Measurements from ENCODE around the gene RHOB. TPM values are rescaled to one million over a fixed set of nuclear protein-coding genes. Genes with fewer than 3 reads are reported as not detected.

RHOB gene
- total RNA-seq, 1 donor from 2014 or later = 204 TPM

DNA sequence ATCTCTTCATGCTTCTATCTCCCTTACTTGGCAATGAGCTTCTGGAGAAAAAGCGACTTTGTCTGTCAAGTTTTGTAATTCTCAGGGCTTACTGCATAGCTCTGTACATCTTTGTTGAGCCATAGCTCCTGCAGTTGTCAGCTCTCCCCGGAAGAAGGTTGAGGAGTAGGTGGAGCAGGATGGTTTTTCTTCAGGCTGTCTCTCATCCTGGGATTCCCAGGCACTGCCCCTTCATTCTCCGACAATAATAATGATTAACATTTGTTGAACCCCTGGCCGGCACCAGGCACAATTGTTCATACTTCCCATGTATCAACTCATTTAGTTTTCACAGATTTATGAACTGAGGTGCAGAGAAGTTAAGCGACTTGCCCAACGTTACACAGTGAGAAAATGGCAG, 23.5 kb upstream of the RHOB start:
- Histone ChIP-seq H3K27me3 (ENCODE audit: control insufficient read depth, insufficient read depth, low read length) (no peaks in the 10 kb centered on the region), H3K4me3 (ENCODE audit: low read depth, low read length) (no peak overlapping the region), H3K36me3 (ENCODE audit: control insufficient read depth, insufficient read depth, low read length) (no peaks in the 10 kb centered on the region)
- TF ChIP-seq, protein P1, sequence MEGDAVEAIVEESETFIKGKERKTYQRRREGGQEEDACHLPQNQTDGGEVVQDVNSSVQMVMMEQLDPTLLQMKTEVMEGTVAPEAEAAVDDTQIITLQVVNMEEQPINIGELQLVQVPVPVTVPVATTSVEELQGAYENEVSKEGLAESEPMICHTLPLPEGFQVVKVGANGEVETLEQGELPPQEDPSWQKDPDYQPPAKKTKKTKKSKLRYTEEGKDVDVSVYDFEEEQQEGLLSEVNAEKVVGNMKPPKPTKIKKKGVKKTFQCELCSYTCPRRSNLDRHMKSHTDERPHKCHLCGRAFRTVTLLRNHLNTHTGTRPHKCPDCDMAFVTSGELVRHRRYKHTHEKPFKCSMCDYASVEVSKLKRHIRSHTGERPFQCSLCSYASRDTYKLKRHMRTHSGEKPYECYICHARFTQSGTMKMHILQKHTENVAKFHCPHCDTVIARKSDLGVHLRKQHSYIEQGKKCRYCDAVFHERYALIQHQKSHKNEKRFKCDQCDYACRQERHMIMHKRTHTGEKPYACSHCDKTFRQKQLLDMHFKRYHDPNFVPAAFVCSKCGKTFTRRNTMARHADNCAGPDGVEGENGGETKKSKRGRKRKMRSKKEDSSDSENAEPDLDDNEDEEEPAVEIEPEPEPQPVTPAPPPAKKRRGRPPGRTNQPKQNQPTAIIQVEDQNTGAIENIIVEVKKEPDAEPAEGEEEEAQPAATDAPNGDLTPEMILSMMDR (IDR thresholded peaks at IDR 0.05; ENCODE audit: insufficient read depth, low read length, poor library complexity, severe bottlenecking) = no peak
- no peak for DNase-seq (ENCODE audit: low read depth)

DNA sequence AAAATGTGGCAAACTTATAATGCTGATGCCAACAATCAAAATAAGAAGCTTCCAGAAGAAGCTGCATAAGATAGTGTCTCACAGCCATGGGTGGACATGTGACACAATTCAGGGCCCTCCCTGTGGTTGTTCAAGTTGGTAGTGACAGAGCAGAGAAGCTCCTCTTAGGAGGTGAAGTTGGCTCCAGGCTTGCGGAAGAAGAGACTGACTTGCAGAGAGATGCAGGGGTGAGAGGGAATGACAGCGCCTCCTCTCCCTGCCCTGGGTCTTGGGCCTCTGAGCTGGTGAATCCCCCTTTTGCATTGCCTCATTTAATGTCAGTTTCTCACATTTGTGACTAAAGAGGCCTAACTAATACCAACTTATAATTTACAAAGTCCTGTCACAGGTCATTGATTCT, 23.0 kb upstream of the RHOB start:
- Histone ChIP-seq H3K4me3 (ENCODE audit: low read depth, low read length) (no peak overlapping the region), H3K27me3 (ENCODE audit: control insufficient read depth, insufficient read depth, low read length) (no peaks in the 10 kb centered on the region), H3K36me3 (ENCODE audit: control insufficient read depth, insufficient read depth, low read length) (no peaks in the 10 kb centered on the region)
- no peak for DNase-seq (ENCODE audit: low read depth)
- TF ChIP-seq, protein P1 (IDR thresholded peaks at IDR 0.05; ENCODE audit: insufficient read depth, low read length, poor library complexity, severe bottlenecking) = no peak

DNA sequence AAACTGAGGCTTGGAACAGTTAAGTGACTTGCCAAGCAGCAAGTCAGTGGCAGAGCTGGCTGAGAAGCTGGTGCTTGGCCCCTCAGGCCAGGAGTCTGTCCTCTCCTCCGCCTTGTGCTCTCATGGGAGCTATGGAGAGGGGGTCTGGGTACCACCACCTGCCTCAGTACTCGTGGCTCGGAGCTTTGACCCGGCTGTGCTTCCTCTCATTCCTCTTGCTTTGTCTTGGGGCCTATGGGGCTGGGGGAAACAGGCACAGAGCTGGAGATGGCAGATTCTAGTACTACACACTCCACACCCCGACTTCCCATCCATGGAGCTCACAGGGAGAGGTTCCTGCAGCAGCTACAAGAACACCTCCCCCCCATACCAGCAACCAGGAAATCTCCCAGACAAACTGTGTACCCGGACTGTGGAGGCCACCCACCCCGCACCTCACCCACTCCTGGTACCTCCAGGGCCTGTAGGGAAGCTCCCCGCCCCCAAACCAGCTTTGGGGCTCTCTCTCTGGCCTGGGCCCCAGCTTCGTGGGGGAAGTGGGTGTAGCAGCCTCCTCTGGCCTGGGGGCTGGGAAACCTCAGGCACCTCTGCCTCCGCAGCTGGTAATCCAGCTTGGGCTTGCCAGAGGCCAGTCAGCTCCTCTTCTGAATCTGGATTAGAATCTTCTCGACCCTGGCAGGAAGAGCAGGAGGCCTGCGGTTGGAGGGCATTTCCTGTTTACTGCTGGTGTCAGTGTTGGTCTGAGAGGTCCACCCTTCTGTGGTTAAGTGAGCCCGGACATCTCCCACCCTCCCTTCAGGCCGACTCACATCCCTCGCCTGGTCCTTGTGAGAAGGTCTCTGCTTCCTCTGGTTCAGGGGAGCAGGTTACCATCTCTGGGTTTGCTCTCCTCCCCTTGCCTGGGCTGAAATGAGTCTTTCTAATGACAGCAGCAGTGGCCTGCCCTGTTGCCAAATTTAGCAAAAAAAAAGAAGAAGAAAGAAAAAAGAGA, 22.3 kb upstream of the RHOB start:
- TF ChIP-seq, protein P1 (IDR thresholded peaks at IDR 0.05; ENCODE audit: insufficient read depth, low read length, poor library complexity, severe bottlenecking) = no peak
- DNase-seq (ENCODE audit: low read depth) = no peak

DNA sequence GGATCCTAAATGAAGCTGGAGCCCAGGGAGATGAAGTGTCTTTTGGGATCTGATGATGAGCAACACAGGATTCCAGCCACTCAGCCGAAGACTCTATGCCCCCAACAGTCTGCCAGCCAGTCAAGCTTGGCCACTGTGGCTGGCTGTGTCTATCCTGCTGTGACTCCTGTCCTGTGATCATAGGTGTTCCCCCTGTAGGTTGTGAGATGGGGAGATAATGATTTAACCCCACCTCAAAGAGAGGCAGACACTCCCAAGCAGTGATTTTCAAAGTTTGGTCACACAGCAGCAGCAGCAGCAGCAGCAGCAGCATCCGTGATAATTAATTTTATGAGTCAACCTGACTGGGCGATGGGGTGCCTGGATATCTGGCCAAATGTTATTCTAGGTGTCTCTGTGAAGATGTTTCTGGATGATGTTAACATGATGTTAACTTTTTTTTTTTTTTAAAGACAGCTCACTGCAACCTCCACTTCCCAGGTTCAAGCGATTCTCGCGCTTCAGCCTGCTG, 21.4 kb upstream of the RHOB start:
- TF ChIP-seq, protein P1 (IDR thresholded peaks at IDR 0.05; ENCODE audit: insufficient read depth, low read length, poor library complexity, severe bottlenecking) = no peak
- no peak overlapping the region for H3K4me3 ChIP-seq (ENCODE audit: low read depth, low read length)
- no peaks in the 10 kb centered on the region for H3K36me3 ChIP-seq (ENCODE audit: control insufficient read depth, insufficient read depth, low read length)
- DNase-seq (ENCODE audit: low read depth) = no peak
- no peaks in the 10 kb centered on the region for H3K27me3 ChIP-seq (ENCODE audit: control insufficient read depth, insufficient read depth, low read length)

More for the DNA sequence above, 22.3 kb upstream of the RHOB start:
- Histone ChIP-seq H3K36me3 (ENCODE audit: control insufficient read depth, insufficient read depth, low read length) (no peaks in the 10 kb centered on the region), H3K4me3 (ENCODE audit: low read depth, low read length) (no peak overlapping the region), H3K27me3 (ENCODE audit: control insufficient read depth, insufficient read depth, low read length) (no peaks in the 10 kb centered on the region)

DNA sequence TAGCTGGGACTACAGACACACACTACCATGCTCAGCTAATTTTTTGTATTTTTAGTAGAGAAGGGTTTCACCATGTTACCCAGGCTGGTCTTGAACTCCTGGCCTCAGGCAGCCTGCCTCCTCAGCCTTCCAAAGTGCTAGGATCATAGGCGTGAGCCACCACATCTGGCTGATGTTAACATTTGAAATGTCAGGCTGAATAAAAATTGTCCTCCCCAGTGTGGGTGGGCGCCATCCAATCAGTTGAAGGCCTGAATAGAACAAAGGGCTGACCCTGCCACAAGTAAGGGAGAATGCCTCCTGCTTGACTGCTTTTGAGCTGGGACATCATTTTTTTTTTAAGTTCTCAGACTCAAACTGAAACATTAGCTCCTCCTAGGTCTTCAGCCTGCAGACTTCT, 21.0 kb upstream of the RHOB start:
- H3K27me3 ChIP-seq (ENCODE audit: control insufficient read depth, insufficient read depth, low read length) = no peaks in the 10 kb centered on the region
- TF ChIP-seq, protein P1 (IDR thresholded peaks at IDR 0.05; ENCODE audit: insufficient read depth, low read length, poor library complexity, severe bottlenecking) = no peak
- H3K4me3 ChIP-seq (ENCODE audit: low read depth, low read length) = no peak overlapping the region
- no peaks in the 10 kb centered on the region for H3K36me3 ChIP-seq (ENCODE audit: control insufficient read depth, insufficient read depth, low read length)
- DNase-seq (ENCODE audit: low read depth) = no peak
